ENCODE results near the gene HIPK3. TPM values are rescaled to one million over a fixed set of nuclear protein-coding genes. Genes with fewer than 3 reads are reported as not detected.

Gene HIPK3
- total RNA-seq, 1 donor from 2014 or later: 50.7 TPM

DNA sequence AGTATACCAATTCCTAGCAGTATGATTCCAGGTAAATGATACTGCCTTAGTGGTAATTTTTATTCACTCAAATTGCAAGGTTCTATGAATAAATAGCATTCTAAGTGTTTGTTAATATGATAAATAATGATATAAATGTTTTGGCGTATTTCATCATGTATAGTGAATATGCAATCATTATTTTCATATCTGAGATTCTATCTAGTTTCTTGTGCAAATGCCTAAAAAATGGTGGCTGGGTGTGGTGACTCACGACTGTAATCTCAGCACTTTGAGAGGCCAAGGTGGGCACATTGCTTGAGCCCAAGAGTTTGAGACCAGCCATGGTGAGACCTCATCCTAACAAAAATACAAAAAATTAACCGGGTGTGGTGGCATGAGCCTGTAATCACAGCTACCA, 13.9 kb downstream of the HIPK3 start:
- intact Hi-C loops (cut with micrococcal nuclease): no loop called here
- Mint-ChIP-seq H3K36me3 (ENCODE audit: low read depth) (no peaks in the 10 kb centered on the region), H3K9me3 (no peaks in the 10 kb centered on the region), H3K4me1 (peaks cover 49% of the 10 kb centered on the region), H3K27me3 (no peaks in the 10 kb centered on the region), H3K4me3 (no peak overlapping the region), H3K27ac (no peak overlapping the region)
- TF ChIP-seq, protein P1, sequence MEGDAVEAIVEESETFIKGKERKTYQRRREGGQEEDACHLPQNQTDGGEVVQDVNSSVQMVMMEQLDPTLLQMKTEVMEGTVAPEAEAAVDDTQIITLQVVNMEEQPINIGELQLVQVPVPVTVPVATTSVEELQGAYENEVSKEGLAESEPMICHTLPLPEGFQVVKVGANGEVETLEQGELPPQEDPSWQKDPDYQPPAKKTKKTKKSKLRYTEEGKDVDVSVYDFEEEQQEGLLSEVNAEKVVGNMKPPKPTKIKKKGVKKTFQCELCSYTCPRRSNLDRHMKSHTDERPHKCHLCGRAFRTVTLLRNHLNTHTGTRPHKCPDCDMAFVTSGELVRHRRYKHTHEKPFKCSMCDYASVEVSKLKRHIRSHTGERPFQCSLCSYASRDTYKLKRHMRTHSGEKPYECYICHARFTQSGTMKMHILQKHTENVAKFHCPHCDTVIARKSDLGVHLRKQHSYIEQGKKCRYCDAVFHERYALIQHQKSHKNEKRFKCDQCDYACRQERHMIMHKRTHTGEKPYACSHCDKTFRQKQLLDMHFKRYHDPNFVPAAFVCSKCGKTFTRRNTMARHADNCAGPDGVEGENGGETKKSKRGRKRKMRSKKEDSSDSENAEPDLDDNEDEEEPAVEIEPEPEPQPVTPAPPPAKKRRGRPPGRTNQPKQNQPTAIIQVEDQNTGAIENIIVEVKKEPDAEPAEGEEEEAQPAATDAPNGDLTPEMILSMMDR (IDR thresholded peaks at IDR 0.05): no peak
- DNase-seq (no peak), ATAC-seq (ENCODE audit: low read depth) (no peak)
- CTCF ChIA-PET: no interaction called here
- POLR2A ChIA-PET: no interaction called here

DNA sequence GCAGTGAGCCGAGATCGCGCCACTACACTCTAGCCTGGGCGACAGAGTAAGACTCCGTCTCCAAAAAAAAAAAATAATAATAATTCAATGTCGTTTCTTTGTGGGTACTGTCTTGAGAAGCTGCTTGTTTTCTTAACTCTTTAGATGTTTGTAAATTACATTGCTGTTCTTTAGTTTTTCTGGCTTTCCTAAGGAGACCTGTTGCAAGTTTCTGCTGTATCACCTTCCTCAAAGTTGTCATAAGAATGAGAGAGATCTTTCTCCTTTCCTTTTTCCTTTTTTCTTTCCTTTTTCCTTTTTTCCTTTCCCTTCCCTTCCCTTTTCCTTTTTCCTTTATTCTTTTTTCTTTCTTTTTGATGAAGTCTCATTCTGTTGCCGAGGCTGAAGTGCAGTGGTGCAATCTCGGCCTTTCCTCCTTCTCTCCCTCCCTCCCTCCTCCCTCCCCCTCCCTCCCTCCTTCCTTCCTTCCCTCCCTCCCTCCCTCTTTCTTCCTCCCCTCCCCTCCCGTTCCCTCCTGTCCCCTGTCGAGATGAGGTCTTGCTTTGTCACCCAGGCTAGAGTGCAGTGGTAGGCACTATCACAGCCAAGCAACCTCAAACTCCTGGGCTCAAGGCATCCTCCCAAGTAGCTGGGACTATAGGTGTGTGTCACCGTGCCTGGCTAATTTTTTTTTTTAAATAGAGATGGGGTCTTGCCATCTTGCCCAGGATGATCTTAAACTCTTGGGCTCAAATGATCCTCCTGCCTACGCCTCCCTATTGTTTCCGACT, 15.3 kb downstream of the HIPK3 start:
- no peak for DNase-seq
- intact Hi-C loops (cut with micrococcal nuclease): no loop called here
- no peaks in the 10 kb centered on the region for H3K9me3 Mint-ChIP-seq
- TF ChIP-seq, protein P1 (IDR thresholded peaks at IDR 0.05): no peak
- no peak overlapping the region for H3K27ac Mint-ChIP-seq
- no peaks in the 10 kb centered on the region for H3K36me3 Mint-ChIP-seq (ENCODE audit: low read depth)
- ChIA-PET CTCF (interaction anchor here (0.6 kb wide), 1 partner anchor 50 kb away, joined by 3 read pairs; no protein-coding TSS in a partner anchor), POLR2A (no interaction called here)
- H3K4me1 Mint-ChIP-seq: peaks cover 49% of the 10 kb centered on the region
- no peaks in the 10 kb centered on the region for H3K27me3 Mint-ChIP-seq
- ATAC-seq (ENCODE audit: low read depth): no peak
- H3K4me3 Mint-ChIP-seq: no peak overlapping the region

DNA sequence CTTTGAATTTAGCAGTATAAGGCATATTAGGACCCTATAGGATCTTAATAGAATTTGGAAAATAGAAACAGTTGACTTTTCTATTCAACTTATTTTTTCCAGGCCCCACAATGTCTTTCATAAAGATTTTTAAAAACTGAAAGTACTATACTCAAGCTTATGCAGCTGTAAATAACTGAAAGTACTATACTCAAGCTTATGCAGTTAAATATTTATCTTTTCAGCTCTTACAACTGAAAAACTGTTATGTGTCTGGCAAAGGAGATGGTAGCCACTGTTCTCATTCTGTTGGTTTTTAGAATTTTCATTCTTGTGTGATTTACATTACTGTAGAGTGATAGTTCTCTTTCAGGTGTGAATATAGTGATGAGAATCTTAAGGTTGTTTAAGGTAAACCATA, 16.5 kb downstream of the HIPK3 start:
- Mint-ChIP-seq H3K36me3 (ENCODE audit: low read depth) (no peaks in the 10 kb centered on the region), H3K4me3 (no peak overlapping the region), H3K4me1 (peaks cover 55% of the 10 kb centered on the region), H3K27ac (no peak overlapping the region), H3K27me3 (no peaks in the 10 kb centered on the region), H3K9me3 (no peaks in the 10 kb centered on the region)
- intact Hi-C loops (cut with micrococcal nuclease): no loop called here
- TF ChIP-seq, protein P1 (IDR thresholded peaks at IDR 0.05): no peak
- POLR2A ChIA-PET: interaction anchor here (1.7 kb wide), 1 partner anchor 11 kb away, joined by 4 read pairs; no protein-coding TSS in a partner anchor
- DNase-seq (no peak), ATAC-seq (ENCODE audit: low read depth) (no peak)
- CTCF ChIA-PET: no interaction called here

DNA sequence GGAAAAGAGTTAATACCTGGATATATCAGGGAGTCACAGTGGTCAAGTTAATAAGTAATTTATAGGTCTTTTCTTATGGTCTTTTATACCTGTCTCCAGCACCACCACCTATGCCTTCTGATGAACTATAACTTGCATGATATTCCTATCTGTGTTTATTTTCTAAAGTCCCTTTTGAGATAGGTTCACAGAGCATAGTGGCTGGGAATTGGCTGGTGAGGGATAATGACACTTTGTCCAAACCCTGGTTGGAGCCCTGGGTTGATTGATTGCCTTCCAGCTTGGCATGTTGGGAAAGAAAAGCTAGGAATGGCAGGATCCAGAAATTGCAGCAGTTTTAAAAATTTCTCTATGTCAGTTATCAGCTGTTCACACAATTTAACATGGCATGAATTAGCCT, 23.2 kb downstream of the HIPK3 start:
- peaks cover 48% of the 10 kb centered on the region for H3K4me1 Mint-ChIP-seq
- intact Hi-C loops (cut with micrococcal nuclease): no loop called here
- H3K4me3 Mint-ChIP-seq: no peak overlapping the region
- ChIA-PET CTCF (no interaction called here), POLR2A (no interaction called here)
- no peaks in the 10 kb centered on the region for H3K27me3 Mint-ChIP-seq
- no peaks in the 10 kb centered on the region for H3K9me3 Mint-ChIP-seq
- H3K36me3 Mint-ChIP-seq (ENCODE audit: low read depth): no peaks in the 10 kb centered on the region
- ATAC-seq (ENCODE audit: low read depth) (no peak), DNase-seq (no peak)
- H3K27ac Mint-ChIP-seq: no peak overlapping the region
- TF ChIP-seq, protein P1 (IDR thresholded peaks at IDR 0.05): no peak

DNA sequence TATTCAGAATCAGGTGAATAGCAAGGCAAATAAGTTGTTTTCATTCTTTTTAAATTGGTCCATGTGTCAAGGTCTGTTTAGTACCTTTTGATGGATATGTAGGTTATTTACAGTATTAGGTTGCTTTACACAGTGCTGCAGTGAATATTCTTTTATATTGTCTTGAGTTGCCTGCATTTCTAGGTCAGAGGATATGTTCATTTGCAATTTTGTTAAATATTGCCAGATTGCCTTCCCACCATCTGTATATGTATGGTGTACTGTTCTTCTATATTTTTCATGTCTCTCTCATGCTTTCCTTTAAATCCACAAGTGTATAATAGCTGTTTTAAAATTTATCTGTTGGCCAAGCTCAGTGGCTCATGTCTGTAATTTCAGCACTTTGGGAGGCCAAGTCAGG, 24.6 kb downstream of the HIPK3 start:
- ATAC-seq (ENCODE audit: low read depth) (no peak), DNase-seq (no peak)
- H3K9me3 Mint-ChIP-seq: no peaks in the 10 kb centered on the region
- peaks cover 6% of the 10 kb centered on the region for H3K36me3 Mint-ChIP-seq (ENCODE audit: low read depth)
- H3K4me1 Mint-ChIP-seq: peaks cover 44% of the 10 kb centered on the region
- TF ChIP-seq, protein P1 (IDR thresholded peaks at IDR 0.05): no peak
- intact Hi-C loops (cut with micrococcal nuclease): no loop called here
- POLR2A ChIA-PET: no interaction called here
- H3K27me3 Mint-ChIP-seq: no peaks in the 10 kb centered on the region
- H3K27ac Mint-ChIP-seq: no peak overlapping the region
- CTCF ChIA-PET: interaction anchor here (1.1 kb wide), 1 partner anchor 50 kb away, joined by 4 read pairs; no protein-coding TSS in a partner anchor
- no peak overlapping the region for H3K4me3 Mint-ChIP-seq
